Pancreas (tissue), 10 donors: ENCODE data around the gene MPND. TPM values are rescaled to one million over a fixed set of nuclear protein-coding genes. Genes with fewer than 3 reads are reported as not detected.

Experiments used
- ATAC-seq, 4 donors: fragments of 200-7000 bp; cut with Tn5 transposase; one replicate each; pipeline versions ENCODE4 v1.8.0 to v1.9.1; 2020; ENCODE audit warnings: mild to moderate bottlenecking in 4 of 4, moderate library complexity in 4 of 4
- DNase-seq, 6 donors: peaks; one replicate each; pipeline ENCODE4 v3.0.0-alpha.2; 2020
- FAIRE-seq: peaks from 2 replicates; lab custom pipeline; 2012; peaks lifted over from hg19 to GRCh38; lab: Jason Lieb, UNC
- H3K27ac ChIP-seq, 4 donors: fragments of 200-600 bp; sonication (generic); 1 replicate in 3 of 4; 2 replicates in 1 of 4; pipeline versions ENCODE4 v1.5.0 to v1.8.0; 2020
- H3K27me3 ChIP-seq, 4 donors: fragments of 200-600 bp; one replicate each; pipeline ENCODE4 v1.8.0; 2021
- H3K36me3 ChIP-seq, 3 donors: fragments of 200-600 bp; sonication (generic) in 1 of 3; one replicate each; pipeline versions ENCODE4 v1.5.0 to v1.8.0; 2020 to 2021
- H3K4me1 ChIP-seq, 3 donors: fragments of 200-600 bp; one replicate each; pipeline ENCODE4 v1.8.0; 2021
- H3K4me3 ChIP-seq, 4 donors: fragments of 200-600 bp; sonication (generic) in 2 of 4; one replicate each; pipeline versions ENCODE4 v1.5.0 to v1.8.0; 2020 to 2021
- H3K9me3 ChIP-seq, 4 donors: fragments of 200-600 bp; one replicate each; pipeline ENCODE4 v1.8.0; 2021
- WGBS, 2 donors: extraction: QIAGEN DNeasy Blood & Tissue Kit; methylation state at CpG; one replicate each; pipeline ENCODE4 v1.1.7; 2013; 5-methylcytosine and 5-hydroxymethylcytosine counted together
- intact Hi-C, 3 donors: fragments of 100-400 bp; cut with DNase I; formaldehyde crosslinking; loops; one replicate each; pipeline versions ENCODE4 v1.11.1 to v1.14.2; 2022
- polyA plus RNA-seq, 2 donors: library from polyadenylated mRNA; stranded (reverse); fragments of 200-250 nt; gene quantifications; one replicate each; pipeline ENCODE4 v1.2.3, GENCODE V29; 2013
- total RNA-seq, 6 donors: library from RNA; stranded (reverse); fragmentation: NEBNext Ultra II Directional in 4 of 6; extraction: Animal tissue kit (Norgen Biotek cat#: 25700) in 4 of 6; gene quantifications; one replicate each; pipeline versions ENCODE4 v1.2.1 to v1.2.4, GENCODE V29; 2021 to 2023
- TF ChIP-seq, protein P1 (sequence below), 4 donors: fragments of 200-600 bp; sonication (generic) in 3 of 4; IDR thresholded peaks; one replicate each; pipeline versions ENCODE4 v1.5.0 to v1.8.0; 2021; ENCODE audit warnings: antibody characterized with exemption in 4 of 4
- donor health status: healthy with polysubstance abuse.
- donor health status: DM: no; HTN: no; CAD: no; lungs with moderate emphysema.
- donor health status: DM: no; HTN: no; CAD: no.
- donor health status: control.
- donor health status: control.
- donor health status: Bipolar disorder and iron deficiency.
- donor health status: DM: yes; HTN: yes; CAD: no.
- donor health status: DM: no; HTN: no; CAD: no.
- donor health status: DM: no; HTN: no; CAD: no.
- donor health status: DM: yes; HTN: yes; CAD: no.

The MPND gene
- total and polyA plus RNA-seq, 8 donors, result 11.8 to 20.0 (median 16.2) TPM

DNA sequence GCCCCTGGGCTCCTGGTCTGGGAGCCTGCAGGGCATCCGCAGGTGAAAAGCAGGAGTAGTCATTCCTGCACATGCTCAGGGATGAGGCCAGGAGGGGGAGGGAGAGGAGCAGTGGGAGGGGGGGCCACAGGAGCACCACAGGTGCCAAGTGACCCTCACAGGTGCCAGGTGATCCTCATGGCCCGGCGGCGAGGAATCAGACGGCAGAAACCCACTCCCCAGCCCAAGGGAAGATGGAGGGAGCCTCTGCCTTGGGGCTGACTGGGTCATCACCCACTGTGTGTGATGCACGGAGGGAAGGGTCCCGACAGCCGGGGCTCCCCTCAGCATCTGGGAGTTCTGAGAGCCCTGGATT, 29.6 kb downstream of the MPND start:
- Histone ChIP-seq H3K4me1 (peaks cover 47 to 73% (median 65%) of the 10 kb centered on the region in 3 donors), H3K27ac (peak overlapping the region in 2 of 4 donors; percentile 15 to 65), H3K9me3 (no peaks in the 10 kb centered on the region), H3K27me3 (no peaks in the 10 kb centered on the region), H3K4me3 (no peak overlapping the region), H3K36me3 (no peaks in the 10 kb centered on the region)
- intact Hi-C loops, result no loop called here
- WGBS, 2 donors, result 75 to 81% methylated on average over 8 of the region's 8 CpGs
- DNase-seq (no peak), ATAC-seq (no peak), FAIRE-seq (no peak)
- TF ChIP-seq, protein P1, sequence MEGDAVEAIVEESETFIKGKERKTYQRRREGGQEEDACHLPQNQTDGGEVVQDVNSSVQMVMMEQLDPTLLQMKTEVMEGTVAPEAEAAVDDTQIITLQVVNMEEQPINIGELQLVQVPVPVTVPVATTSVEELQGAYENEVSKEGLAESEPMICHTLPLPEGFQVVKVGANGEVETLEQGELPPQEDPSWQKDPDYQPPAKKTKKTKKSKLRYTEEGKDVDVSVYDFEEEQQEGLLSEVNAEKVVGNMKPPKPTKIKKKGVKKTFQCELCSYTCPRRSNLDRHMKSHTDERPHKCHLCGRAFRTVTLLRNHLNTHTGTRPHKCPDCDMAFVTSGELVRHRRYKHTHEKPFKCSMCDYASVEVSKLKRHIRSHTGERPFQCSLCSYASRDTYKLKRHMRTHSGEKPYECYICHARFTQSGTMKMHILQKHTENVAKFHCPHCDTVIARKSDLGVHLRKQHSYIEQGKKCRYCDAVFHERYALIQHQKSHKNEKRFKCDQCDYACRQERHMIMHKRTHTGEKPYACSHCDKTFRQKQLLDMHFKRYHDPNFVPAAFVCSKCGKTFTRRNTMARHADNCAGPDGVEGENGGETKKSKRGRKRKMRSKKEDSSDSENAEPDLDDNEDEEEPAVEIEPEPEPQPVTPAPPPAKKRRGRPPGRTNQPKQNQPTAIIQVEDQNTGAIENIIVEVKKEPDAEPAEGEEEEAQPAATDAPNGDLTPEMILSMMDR (IDR thresholded peaks at IDR 0.05), result no peak

DNA sequence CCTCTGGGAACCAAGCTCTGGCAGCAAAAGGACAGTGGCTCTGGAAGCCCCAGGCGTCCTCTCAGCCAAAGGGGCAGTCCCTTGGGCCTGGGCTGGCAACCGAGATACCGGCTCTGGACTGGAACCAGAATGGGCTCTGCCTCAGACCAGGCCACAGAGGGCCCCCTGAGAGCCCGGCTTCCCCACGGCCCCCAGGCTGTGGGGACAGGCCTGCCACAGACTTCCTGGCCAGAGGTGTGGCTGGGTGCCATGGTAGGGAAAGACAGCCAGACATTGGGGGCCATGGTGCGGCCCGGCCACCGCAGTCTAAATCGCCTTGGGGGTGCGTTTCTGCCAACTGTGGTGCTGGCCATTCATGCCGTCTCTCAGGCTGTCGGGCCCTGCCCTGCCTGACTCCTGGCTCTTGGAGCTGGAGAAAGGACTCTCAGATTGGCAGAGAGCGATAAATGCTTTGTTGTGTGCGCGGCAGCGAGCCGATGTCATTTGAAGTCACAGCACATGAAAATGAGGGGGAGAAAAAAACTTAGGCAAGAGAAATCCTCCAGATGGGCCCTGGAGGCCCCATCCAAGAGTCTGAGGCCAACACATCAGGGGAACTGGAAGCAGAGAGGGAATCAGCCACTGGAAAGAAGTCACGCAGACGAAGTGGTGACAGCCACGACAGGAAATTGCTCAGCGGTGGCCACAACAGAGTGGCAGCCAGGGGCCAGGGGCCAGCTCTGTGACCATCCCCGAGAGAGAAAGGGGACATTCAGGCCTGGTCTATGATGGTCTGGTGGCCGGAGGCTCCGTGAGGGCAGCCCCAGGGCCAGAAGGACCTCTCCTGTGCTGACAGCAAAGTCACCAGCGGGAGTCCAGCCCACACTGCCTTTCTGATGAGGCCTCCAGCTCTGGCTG, 30.5 kb downstream of the MPND start:
- Histone ChIP-seq H3K27me3 (no peaks in the 10 kb centered on the region), H3K36me3 (no peaks in the 10 kb centered on the region), H3K4me1 (peaks cover 53 to 74% (median 74%) of the 10 kb centered on the region in 3 donors), H3K27ac (peak overlapping the region; percentile 51 to 76 (median 68)), H3K4me3 (no peak overlapping the region), H3K9me3 (no peaks in the 10 kb centered on the region)
- TF ChIP-seq, protein P1 (IDR thresholded peaks at IDR 0.05), result no peak
- ATAC-seq (no peak), DNase-seq (peak in 2 of 6 donors; percentile 20 to 52), FAIRE-seq (no peak)
- intact Hi-C loops, result no loop called here
- WGBS, 2 donors, result 52 to 66% methylated on average over 25 of the region's 25 CpGs

DNA sequence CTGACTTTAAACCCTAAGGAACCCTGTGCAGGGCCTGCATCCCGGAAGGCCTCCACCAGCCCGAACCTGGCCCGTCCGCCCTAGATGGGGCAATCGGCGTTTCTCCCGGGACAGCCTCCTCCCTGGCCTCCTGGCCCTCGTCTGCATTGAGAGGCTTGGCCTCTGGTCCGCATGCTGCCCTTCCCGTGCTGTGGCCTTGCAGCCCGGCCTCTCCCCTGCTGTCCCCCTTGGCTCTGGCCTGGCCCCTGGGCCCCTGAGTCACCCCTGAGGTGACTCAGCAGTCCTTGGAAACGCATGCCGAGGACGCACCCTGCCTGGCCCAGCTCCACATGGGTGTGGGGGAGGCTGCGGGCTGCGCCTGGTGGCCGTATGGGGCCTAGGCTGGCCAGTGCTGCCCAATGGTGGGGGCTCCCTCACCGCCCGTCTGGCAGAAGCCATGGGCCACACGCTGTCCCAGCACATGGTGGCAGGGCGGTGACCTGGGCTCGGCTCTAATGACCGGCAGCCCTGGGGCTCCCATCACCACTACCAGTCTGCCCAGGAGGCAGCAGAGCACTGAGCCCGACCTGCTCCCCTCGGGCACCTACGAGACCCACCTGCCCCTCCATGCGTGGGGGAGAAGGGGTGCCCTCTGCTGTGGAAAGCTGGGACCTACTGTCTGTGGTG, 31.3 kb downstream of the MPND start:
- peaks cover 61 to 80% (median 78%) of the 10 kb centered on the region in 3 donors for H3K4me1 ChIP-seq
- DNase-seq (peak in 4 of 6 donors; percentile 60 to 88 (median 81)), ATAC-seq (peak; percentile 25 to 52 (median 44)), FAIRE-seq (no peak)
- H3K27ac ChIP-seq, result peak overlapping the region; percentile 51 to 76 (median 68)
- H3K27me3 ChIP-seq, result no peaks in the 10 kb centered on the region
- WGBS, 2 donors, result 46 to 47% methylated on average over 25 to 27 of the region's 27 CpGs
- H3K36me3 ChIP-seq, result no peaks in the 10 kb centered on the region
- TF ChIP-seq, protein P1 (IDR thresholded peaks at IDR 0.05), result no peak
- no peaks in the 10 kb centered on the region for H3K9me3 ChIP-seq
- no peak overlapping the region for H3K4me3 ChIP-seq
- intact Hi-C loops, result no loop called here

DNA sequence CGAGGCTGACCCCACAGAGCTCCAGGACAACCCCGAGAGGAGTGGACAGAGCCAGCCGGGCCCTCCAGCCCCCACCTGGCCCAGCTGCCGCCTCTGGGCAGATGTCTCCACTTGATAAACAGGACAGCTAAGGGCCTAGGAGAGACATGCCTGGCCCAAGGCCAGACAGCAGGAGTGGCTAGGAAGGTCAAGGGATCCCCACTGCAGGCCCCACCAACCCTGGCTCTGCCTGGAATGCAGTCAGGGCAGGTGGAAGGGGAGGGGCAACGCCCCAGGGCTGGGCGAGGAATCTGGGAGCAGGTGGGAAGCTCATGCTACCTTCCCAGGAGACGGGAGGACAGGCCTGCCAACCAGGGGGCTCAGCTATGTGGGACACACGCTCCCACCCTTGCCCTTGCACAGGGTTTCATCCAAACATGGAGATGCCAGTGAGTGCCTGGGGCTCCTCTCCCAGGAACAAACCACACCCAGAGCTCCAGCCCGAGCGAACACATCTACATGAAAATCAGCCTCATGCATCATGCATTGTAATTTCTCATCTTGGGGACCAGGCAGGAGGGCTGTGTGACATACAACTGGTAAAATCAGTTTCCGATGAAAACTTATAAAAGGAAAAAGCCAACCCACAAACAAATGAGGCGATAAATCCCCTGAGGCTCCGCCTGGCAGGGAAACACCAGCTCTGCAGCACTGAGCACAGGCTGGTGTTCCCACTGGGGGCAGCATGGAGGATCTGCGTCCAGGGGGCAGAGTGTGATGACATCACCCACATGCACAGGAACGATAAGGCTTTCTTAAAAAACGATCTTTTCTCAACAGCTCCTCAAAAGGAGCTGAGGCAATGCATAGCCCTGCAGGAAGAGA, 32.0 kb downstream of the MPND start:
- H3K4me1 ChIP-seq, result peaks cover 66 to 82% (median 77%) of the 10 kb centered on the region in 3 donors
- H3K27ac ChIP-seq, result peak overlapping the region; percentile 51 to 76 (median 68)
- ATAC-seq (peak; percentile 31 to 64 (median 42)), DNase-seq (peak in 5 of 6 donors; percentile 67 to 90 (median 73)), FAIRE-seq (no peak)
- no peaks in the 10 kb centered on the region for H3K36me3 ChIP-seq
- TF ChIP-seq, protein P1 (IDR thresholded peaks at IDR 0.05), result no peak
- H3K27me3 ChIP-seq, result no peaks in the 10 kb centered on the region
- no peak overlapping the region for H3K4me3 ChIP-seq
- intact Hi-C loops, result no loop called here
- no peaks in the 10 kb centered on the region for H3K9me3 ChIP-seq
- WGBS, 2 donors, result 9 to 12% methylated on average over 16 of the region's 16 CpGs
